ENCODE measurements around the gene AEBP1. TPM values are rescaled to one million over a fixed set of nuclear protein-coding genes. Genes with fewer than 3 reads are reported as not detected.

The AEBP1 gene
- total RNA-seq, 2 donors from 2014 or later = 1.2 to 5.3 TPM

DNA sequence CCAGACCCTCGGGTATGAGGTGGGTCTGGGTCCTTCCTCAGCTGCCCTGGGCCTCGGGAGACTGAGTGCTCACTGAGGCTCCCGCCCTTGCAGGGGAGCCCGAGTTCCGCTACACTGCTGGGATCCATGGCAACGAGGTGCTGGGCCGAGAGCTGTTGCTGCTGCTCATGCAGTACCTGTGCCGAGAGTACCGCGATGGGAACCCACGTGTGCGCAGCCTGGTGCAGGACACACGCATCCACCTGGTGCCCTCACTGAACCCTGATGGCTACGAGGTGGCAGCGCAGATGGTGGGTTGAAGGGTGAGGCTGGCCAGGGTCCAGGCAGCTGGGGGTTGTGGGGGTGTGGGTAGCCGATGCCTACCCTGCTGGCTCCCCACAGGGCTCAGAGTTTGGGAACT lies 7.6 kb downstream of the AEBP1 start:
- H3K9me3 Mint-ChIP-seq = no peaks in the 10 kb centered on the region
- ATAC-seq (replicated peaks) = no peak
- H3K27me3 Mint-ChIP-seq = no peaks in the 10 kb centered on the region
- H3K27ac Mint-ChIP-seq = no peak overlapping the region
- no peaks in the 10 kb centered on the region for H3K4me1 Mint-ChIP-seq
- H3K4me3 Mint-ChIP-seq = no peak overlapping the region
- H3K36me3 Mint-ChIP-seq (ENCODE audit: low read depth) = peaks cover 24% of the 10 kb centered on the region

DNA sequence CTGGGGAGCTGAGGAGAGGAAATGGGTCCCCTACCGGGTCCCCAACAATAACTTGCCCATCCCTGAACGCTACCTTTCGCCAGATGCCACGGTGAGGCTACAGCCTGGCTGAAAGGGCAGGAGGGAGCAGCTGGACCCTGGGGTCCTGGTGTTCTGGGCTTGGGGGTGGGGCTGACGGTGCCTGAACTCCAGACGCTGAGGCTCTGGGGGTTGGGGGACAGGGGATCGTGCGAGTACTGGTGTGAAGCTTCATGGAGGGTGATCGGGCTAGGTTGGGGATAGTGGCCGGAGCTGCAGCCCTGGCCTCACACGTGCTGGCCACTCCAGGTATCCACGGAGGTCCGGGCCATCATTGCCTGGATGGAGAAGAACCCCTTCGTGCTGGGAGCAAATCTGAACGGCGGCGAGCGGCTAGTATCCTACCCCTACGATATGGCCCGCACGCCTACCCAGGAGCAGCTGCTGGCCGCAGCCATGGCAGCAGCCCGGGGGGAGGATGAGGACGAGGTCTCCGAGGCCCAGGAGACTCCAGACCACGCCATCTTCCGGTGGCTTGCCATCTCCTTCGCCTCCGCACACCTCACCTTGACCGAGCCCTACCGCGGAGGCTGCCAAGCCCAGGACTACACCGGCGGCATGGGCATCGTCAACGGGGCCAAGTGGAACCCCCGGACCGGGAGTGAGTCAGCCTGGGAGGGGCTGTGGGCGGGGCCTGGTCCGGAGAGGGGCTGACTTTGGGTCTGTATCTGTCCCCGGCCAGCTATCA lies 8.3 kb downstream of the AEBP1 start:
- no peak for ATAC-seq (replicated peaks)
- Mint-ChIP-seq H3K27me3 (no peaks in the 10 kb centered on the region), H3K4me1 (no peaks in the 10 kb centered on the region), H3K4me3 (no peak overlapping the region), H3K27ac (no peak overlapping the region), H3K9me3 (no peaks in the 10 kb centered on the region), H3K36me3 (ENCODE audit: low read depth) (peaks cover 30% of the 10 kb centered on the region)

DNA sequence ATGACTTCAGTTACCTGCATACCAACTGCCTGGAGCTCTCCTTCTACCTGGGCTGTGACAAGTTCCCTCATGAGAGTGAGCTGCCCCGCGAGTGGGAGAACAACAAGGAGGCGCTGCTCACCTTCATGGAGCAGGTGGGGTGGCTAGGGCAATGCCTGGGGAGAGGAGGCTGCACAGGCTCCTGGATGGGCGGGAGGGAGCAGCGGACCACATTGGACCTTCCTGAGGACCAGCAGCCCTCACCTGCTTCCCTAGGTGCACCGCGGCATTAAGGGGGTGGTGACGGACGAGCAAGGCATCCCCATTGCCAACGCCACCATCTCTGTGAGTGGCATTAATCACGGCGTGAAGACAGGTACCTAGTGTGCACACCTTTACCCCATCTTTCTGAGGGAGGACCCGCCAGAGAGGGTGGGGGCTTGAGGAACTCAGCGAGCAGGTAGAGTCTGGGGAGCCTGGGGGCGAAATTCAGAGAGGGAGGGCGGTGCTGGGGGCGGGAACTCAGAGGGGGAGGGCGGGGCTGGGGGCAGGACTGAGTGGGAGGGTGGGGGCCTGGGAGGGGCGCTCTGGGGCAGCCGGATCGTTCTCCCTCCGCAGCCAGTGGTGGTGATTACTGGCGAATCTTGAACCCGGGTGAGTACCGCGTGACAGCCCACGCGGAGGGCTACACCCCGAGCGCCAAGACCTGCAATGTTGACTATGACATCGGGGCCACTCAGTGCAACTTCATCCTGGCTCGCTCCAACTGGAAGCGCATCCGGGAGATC lies 9.0 kb downstream of the AEBP1 start:
- peaks cover 3% of the 10 kb centered on the region for H3K4me1 Mint-ChIP-seq
- H3K9me3 Mint-ChIP-seq = no peaks in the 10 kb centered on the region
- no peaks in the 10 kb centered on the region for H3K27me3 Mint-ChIP-seq
- peaks cover 38% of the 10 kb centered on the region for H3K36me3 Mint-ChIP-seq (ENCODE audit: low read depth)
- no peak for ATAC-seq (replicated peaks)
- no peak overlapping the region for H3K27ac Mint-ChIP-seq
- H3K4me3 Mint-ChIP-seq = no peak overlapping the region

DNA sequence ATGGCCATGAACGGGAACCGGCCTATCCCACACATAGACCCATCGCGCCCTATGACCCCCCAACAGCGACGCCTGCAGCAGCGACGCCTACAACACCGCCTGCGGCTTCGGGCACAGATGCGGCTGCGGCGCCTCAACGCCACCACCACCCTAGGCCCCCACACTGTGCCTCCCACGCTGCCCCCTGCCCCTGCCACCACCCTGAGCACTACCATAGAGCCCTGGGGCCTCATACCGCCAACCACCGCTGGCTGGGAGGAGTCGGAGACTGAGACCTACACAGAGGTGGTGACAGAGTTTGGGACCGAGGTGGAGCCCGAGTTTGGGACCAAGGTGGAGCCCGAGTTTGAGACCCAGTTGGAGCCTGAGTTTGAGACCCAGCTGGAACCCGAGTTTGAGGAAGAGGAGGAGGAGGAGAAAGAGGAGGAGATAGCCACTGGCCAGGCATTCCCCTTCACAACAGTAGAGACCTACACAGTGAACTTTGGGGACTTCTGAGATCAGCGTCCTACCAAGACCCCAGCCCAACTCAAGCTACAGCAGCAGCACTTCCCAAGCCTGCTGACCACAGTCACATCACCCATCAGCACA lies 9.7 kb downstream of the AEBP1 start:
- H3K27ac Mint-ChIP-seq = no peak overlapping the region
- H3K27me3 Mint-ChIP-seq = no peaks in the 10 kb centered on the region
- ATAC-seq (replicated peaks) = no peak
- H3K4me3 Mint-ChIP-seq = no peak overlapping the region
- no peaks in the 10 kb centered on the region for H3K9me3 Mint-ChIP-seq
- H3K36me3 Mint-ChIP-seq (ENCODE audit: low read depth) = peaks cover 45% of the 10 kb centered on the region
- peaks cover 3% of the 10 kb centered on the region for H3K4me1 Mint-ChIP-seq

DNA sequence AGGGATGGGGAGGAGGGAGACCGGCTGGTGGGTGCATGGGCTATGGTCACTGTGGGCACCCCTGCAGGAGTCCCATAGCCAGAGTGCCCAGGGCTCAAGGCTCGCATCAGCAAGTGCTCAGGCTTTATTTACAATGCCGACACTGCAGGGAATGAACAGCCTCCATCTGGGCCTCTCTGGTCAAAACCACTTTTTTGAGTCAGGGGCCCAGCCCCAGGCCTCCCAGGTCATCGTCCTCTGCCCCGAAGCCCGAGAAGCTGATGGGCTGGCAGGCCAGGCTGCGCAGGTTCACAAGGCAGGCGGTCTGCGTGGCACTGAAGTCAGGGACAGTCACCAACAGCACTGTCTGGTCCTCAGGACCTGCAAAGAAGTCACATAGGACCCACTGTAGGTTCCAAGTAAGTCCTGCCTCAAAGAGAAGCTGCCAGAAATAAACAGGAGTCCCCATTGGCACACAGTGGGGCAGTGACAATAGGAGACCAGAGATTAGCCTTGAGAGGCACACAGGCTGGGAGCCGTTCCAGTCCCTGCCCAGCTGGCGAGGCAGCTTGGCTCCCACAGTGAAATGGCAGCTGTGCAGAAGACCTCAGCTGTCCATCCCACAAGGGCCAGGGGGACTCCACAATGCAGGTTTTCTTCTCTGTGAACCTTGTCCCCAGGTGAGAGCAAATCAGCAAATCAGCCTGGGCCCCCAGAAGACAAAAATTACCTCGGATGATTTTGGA lies 10.6 kb downstream of the AEBP1 start:
- Mint-ChIP-seq H3K4me1 (peaks cover 6% of the 10 kb centered on the region), H3K9me3 (no peaks in the 10 kb centered on the region), H3K27ac (no peak overlapping the region), H3K4me3 (no peak overlapping the region), H3K36me3 (ENCODE audit: low read depth) (peaks cover 54% of the 10 kb centered on the region), H3K27me3 (no peaks in the 10 kb centered on the region)
- no peak for ATAC-seq (replicated peaks)

DNA sequence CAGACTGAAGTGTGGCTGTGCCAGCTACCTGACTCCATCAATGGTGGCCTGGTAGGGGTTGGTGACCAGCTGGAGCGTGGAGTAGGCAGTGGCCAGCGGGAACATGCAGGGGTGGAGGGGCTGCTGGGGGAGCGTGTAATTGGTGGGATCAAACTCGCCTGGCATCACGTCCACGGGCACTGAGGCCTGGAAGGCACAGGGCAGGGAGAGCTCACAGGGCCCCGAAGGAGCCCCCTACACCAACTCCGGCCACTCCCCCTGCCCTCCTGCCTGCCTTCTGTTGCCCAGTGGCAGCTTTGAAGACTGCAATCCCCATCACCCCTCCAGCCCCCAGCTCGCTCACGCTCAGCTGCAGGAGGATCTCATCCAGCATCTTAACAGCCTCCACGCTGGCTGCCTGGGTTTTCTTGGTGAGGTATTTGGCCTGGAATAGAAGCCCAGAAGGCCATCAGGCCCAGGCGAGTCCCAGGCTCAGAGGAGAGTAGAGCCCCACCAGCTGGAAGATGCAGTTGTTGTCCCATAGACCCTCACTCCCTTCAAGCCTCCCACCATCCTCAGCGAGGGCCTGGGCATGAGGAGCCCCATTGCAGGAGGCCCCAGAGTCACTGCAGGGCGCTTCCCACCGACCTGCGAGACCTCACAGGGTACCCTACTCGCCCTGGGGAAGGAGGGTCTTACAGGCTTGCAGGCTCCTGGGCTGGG lies 12.1 kb downstream of the AEBP1 start:
- ATAC-seq (replicated peaks) = no peak
- Mint-ChIP-seq H3K4me1 (peaks cover 13% of the 10 kb centered on the region), H3K4me3 (no peak overlapping the region), H3K36me3 (ENCODE audit: low read depth) (peaks cover 69% of the 10 kb centered on the region), H3K27me3 (no peaks in the 10 kb centered on the region), H3K9me3 (no peaks in the 10 kb centered on the region), H3K27ac (no peak overlapping the region)

DNA sequence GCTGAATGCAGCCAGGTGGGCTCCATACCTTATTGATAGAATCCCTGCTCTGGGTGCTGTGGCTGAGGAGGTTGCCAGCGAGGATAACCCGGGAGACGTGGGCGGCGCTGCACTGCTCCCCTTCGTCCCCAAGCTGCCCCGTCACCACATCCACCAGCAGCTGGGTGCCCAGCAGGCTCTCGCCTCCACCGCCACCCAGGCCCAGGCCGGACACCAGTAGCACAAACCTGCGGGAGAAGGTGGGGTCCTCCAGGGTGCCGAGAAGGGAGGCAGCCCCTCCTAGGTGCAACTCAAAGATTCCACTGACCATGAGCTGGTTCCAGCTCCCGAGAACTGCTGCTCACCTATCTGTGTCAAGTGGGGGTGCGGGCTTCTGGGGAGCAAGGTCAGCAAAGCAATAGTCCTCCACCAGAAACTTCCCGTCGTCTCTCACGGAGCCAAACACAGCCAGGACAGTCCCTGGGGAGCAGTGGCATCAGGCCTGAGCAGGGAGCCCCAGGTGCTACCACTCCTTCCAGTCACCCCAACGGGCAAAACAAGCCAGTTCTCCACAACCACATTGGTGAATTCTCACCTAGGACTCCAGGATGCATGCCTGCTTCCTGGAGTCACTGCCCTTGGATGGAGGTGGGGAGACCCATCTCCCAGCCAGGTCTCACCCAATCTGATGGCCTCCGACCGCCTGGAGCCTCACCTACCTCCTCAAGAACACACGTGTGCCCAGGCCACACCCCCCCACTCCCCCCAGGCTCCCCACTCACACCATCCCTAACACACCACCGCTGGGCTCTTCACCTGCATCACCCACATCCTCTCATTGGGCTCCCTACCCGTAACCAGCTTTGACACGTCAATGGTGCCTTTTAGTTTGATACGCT lies 12.9 kb downstream of the AEBP1 start:
- Mint-ChIP-seq H3K27ac (no peak overlapping the region), H3K27me3 (no peaks in the 10 kb centered on the region), H3K36me3 (ENCODE audit: low read depth) (peaks cover 76% of the 10 kb centered on the region), H3K9me3 (no peaks in the 10 kb centered on the region), H3K4me1 (peaks cover 13% of the 10 kb centered on the region), H3K4me3 (no peak overlapping the region)
- no peak for ATAC-seq (replicated peaks)

DNA sequence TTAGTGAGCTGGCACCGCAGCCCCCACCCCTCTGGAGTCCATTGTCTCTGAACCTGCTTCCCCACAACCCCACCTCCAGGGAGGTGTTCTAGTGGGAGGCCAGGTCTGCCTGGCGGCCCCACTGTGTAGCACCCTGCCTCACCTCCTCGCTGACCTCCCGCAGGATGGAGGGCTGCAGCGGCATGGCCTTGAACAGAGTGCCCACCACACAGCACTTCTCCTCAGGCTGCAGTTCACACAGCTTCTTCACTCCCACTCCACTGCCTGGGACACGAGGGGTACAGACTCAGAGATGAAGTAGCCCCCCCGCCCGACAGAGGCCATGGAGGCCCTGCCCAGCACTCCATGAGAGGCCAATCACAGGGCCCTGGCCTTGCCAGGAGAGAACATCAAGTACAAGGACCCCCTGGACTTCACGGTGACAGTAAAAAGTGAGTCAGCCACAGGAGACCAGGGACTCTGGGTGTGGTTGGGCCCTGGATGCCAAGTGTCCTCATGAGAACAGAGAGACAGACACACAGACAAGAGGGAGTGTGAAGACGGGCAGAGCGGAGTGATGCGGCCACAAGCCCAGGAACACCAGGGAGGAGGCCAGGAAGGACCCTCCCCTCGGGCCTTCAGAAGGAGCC lies 13.8 kb downstream of the AEBP1 start:
- H3K4me1 Mint-ChIP-seq = peaks cover 19% of the 10 kb centered on the region
- H3K36me3 Mint-ChIP-seq (ENCODE audit: low read depth) = peaks cover 84% of the 10 kb centered on the region
- no peak overlapping the region for H3K27ac Mint-ChIP-seq
- no peak overlapping the region for H3K4me3 Mint-ChIP-seq
- H3K27me3 Mint-ChIP-seq = no peaks in the 10 kb centered on the region
- H3K9me3 Mint-ChIP-seq = no peaks in the 10 kb centered on the region
- ATAC-seq (replicated peaks) = no peak

DNA sequence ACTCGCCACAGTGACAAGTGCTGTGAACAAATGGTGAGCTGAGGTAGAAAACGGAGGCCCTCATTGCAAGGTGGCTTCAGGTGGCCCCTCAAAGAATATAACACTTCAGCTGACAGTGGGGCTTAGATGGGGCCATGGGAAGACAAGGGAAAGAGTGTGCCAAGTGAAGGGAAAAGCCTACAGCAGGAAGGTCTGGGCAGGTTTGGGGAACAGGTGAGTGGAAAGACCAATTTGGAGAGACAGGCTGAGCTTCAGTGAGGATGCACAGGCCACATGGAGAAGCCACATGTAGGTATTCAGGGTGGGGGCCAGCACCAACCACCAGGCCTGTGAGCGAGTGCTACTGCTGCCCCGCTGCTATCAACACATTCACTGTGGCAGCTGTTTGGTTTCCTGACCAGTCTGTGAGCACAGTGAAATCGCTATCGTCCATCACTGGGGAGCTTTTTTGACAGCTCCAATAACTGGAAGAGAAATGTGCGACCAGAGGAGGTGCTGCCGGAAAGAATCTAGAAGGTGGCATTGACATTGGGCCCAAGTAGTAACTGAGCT lies 15.8 kb downstream of the AEBP1 start:
- peak overlapping the region; percentile 15 for H3K4me3 Mint-ChIP-seq
- peaks cover 23% of the 10 kb centered on the region for H3K4me1 Mint-ChIP-seq
- H3K36me3 Mint-ChIP-seq (ENCODE audit: low read depth) = peaks cover 72% of the 10 kb centered on the region
- no peak for ATAC-seq (replicated peaks)
- no peak overlapping the region for H3K27ac Mint-ChIP-seq
- H3K27me3 Mint-ChIP-seq = no peaks in the 10 kb centered on the region
- H3K9me3 Mint-ChIP-seq = no peaks in the 10 kb centered on the region

DNA sequence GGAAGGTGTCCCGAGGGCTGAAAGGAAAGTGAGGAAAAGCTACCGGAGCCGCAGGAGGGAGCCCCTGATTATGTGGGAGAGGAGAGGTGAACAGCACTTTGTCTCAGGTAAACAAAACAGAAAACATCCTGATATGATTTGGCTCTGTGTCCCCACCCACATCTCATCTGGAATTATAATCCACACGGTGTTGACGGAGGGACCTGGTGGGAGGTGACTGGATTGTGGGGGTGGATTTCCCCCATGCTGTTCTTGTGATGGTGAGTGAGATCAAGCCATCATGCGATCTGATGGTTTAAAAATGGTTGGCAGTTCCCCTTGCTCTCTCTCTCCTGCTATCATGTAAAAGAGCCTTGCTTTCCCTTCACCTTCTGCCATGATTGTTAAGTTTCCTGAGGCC lies 16.2 kb downstream of the AEBP1 start:
- H3K4me1 Mint-ChIP-seq = peaks cover 23% of the 10 kb centered on the region
- no peaks in the 10 kb centered on the region for H3K9me3 Mint-ChIP-seq
- no peak for ATAC-seq (replicated peaks)
- no peaks in the 10 kb centered on the region for H3K27me3 Mint-ChIP-seq
- H3K36me3 Mint-ChIP-seq (ENCODE audit: low read depth) = peaks cover 67% of the 10 kb centered on the region
- peak overlapping the region; percentile 15 for H3K4me3 Mint-ChIP-seq
- no peak overlapping the region for H3K27ac Mint-ChIP-seq

DNA sequence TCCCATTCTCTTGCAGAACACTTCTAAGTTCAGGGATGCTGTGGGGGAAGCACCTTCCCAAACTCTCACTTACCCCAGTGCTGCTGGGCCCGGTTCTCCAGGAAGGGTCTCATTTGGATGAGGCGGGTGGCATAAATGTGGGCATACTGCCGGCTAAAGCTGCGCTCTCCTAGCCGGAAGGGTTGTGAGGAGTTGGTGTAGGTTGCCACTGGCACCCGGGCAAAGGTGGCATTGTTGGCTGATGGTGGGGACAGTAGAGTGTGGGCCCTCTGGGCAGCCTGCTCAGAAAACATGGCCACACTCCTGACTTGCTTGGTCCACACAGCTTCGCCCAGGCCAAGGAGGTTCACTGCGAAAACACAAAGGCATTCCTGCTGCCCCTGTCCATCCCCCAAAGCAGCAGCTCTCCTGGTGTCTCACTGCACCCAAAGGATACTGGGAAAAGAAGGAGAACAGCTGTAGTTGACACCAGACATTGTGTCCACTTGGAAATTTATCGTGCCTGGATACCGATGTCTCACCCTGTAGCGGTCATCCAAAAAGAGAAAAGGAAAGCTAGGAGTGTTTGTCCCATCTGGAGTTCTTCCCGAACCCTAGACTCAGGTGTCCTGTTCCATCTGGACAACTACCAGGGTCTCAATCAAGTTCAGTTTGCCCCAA lies 17.7 kb downstream of the AEBP1 start:
- ATAC-seq (replicated peaks) = no peak
- Mint-ChIP-seq H3K27me3 (no peaks in the 10 kb centered on the region), H3K36me3 (ENCODE audit: low read depth) (peaks cover 59% of the 10 kb centered on the region), H3K4me1 (peaks cover 23% of the 10 kb centered on the region), H3K9me3 (no peaks in the 10 kb centered on the region), H3K27ac (peak overlapping the region; percentile 81), H3K4me3 (peak overlapping the region; percentile 85)

DNA sequence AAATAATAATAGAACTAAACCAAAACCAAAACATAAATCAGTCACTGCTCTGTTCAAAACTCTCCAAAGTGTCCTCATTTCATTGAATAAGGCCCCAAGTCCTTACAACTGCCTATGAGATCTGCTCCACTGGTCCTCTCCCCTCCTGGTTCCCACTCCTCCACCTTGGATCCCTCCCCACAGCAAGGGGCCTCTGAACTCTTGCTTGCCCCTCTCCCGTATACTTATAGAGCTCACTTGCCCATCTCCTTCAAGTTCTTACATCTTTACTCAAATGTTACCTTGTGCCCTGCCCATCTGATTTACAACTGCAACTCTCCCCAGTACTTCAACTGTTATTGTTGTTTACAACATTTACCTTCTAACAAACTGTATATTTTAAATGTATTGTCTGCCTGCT lies 18.4 kb downstream of the AEBP1 start:
- no peak for ATAC-seq (replicated peaks)
- H3K4me3 Mint-ChIP-seq = peak overlapping the region; percentile 85
- H3K4me1 Mint-ChIP-seq = peaks cover 23% of the 10 kb centered on the region
- H3K36me3 Mint-ChIP-seq (ENCODE audit: low read depth) = peaks cover 52% of the 10 kb centered on the region
- H3K27me3 Mint-ChIP-seq = no peaks in the 10 kb centered on the region
- peak overlapping the region; percentile 81 for H3K27ac Mint-ChIP-seq
- no peaks in the 10 kb centered on the region for H3K9me3 Mint-ChIP-seq
